Left forelimb (tissue), 1 donor: ENCODE measurements around the gene GPR55.
A peak's percentile ranks its signal among the peaks of the same experiment; 100 is the strongest.

Source experiments
- DNase-seq: peaks from one replicate; pipeline ENCODE4 v3.0.0-alpha.2; 2018; ENCODE audit warnings: low spot score

The GPR55 gene

GRCh38 chr2:230919240-230919639 lies 5.8 kb downstream of the GPR55 start:
- DNase-seq, result no peak

- DNase-seq, result peak; percentile 9
These were observed 8.8 kb downstream of the GPR55 start for GRCh38 chr2:230916218-230916617.

- peak; percentile 25 for DNase-seq
These were observed 9.7 kb downstream of the GPR55 start for GRCh38 chr2:230915319-230915718.

- peak; percentile 15 for DNase-seq
These were observed 10.2 kb downstream of the GPR55 start for GRCh38 chr2:230914886-230915285.

- peak; percentile 60 for DNase-seq
These were observed 11.5 kb downstream of the GPR55 start for GRCh38 chr2:230913406-230914143.

GRCh38 chr2:230912724-230913123 lies 12.3 kb downstream of the GPR55 start:
- DNase-seq, result no peak

GRCh38 chr2:230912046-230912445 lies 13.0 kb downstream of the GPR55 start:
- DNase-seq, result peak; percentile 49

- DNase-seq, result peak; percentile 22
These were observed 14.4 kb downstream of the GPR55 start for GRCh38 chr2:230910546-230911177.

GRCh38 chr2:230909841-230910545 lies 15.0 kb downstream of the GPR55 start:
- DNase-seq, result peak; percentile 41

- peak; percentile 45 for DNase-seq
These were observed 16.3 kb downstream of the GPR55 start for GRCh38 chr2:230908595-230909191.

- no peak for DNase-seq
These were observed 16.9 kb downstream of the GPR55 start for GRCh38 chr2:230908092-230908594.

GRCh38 chr2:230907361-230908091 lies 17.5 kb downstream of the GPR55 start:
- DNase-seq, result peak; percentile 44

- peak; percentile 44 for DNase-seq
These were observed 18.4 kb downstream of the GPR55 start for GRCh38 chr2:230906471-230907230.

- DNase-seq, result peak; percentile 52
These were observed 19.3 kb downstream of the GPR55 start for GRCh38 chr2:230905448-230906421.

GRCh38 chr2:230904856-230905447 lies 20.1 kb downstream of the GPR55 start:
- DNase-seq, result peak; percentile 55

- peak; percentile 51 for DNase-seq
These were observed 21.6 kb downstream of the GPR55 start for GRCh38 chr2:230903231-230904150.

GRCh38 chr2:230902180-230902899 lies 22.7 kb downstream of the GPR55 start:
- DNase-seq, result peak; percentile 62
